Daoy (cell line): ENCODE data around the gene GCK. TPM values are rescaled to one million over a fixed set of nuclear protein-coding genes. Genes with fewer than 3 reads are reported as not detected.
A peak's percentile ranks its signal among the peaks of the same experiment; 100 is the strongest.
"Not testable (repeated sequence)": the region's sequence is repeated elsewhere in the genome, so short reads cannot be mapped to it uniquely, and the experiment has no call there.

Experiments used
- DNase-seq: peaks from one replicate; pipeline ENCODE4 v3.0.0-alpha.2; 2015; ENCODE audit warnings: low read depth
- total RNA-seq: library from RNA; depleted of rRNA; stranded (reverse); fragments of >200 nt; shearing (Covaris generic); gene quantifications from 2 replicates; pipeline ENCODE4 v1.2.3, GENCODE V29; 2014

The GCK gene
- total RNA-seq, 1 experiment from 2014 or later: 0.46 TPM

GRCh38 chr7:44142028-44142427 is 47.2 kb downstream of the GCK start:
- DNase-seq: no peak

DNA sequence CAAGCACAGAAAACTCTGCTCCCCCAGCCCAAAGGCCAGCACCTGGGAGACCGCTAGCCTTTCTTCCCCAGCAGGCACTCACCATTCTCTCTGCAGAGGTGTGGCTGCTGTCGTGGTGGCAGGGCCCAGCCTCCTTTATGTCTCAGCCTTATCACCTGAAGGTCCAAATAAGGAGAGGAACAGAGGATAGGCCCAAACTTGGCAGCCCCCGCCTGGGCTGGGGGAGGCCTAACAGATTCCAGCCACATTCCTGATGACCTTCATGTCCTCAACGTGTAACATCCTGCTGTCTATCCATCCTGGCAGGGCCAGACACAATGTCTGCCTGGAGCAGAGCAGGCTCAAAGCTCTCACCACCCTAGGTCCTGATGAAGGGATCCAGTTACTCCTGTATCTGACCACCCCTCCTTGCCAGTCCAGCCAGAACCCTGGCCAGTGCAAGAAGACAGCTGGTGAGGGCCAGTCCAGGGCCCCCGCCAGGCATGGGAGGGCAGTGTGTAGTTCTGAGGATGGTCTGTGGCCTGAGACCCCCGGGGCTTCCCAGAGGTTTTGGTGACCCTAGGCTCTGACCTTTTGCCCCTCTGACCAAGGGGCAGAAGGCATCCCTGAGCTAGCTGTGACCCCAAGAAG is 47.9 kb downstream of the GCK start, which contains the start of gene MYL7:
Gene MYL7, minus strand, starts transcription at position 112 of the 630 bp plus-strand sequence. Its CDS starts 27 bp downstream, at position 85.
- DNase-seq: no peak

- DNase-seq: no peak
Measured at GRCh38 chr7:44140341-44140740, 48.9 kb downstream of the GCK start.

GRCh38 chr7:44139311-44140010 is 49.8 kb downstream of the GCK start:
- DNase-seq: no peak

- DNase-seq: no peak
Measured at GRCh38 chr7:44138698-44139097, 50.5 kb downstream of the GCK start.

DNA sequence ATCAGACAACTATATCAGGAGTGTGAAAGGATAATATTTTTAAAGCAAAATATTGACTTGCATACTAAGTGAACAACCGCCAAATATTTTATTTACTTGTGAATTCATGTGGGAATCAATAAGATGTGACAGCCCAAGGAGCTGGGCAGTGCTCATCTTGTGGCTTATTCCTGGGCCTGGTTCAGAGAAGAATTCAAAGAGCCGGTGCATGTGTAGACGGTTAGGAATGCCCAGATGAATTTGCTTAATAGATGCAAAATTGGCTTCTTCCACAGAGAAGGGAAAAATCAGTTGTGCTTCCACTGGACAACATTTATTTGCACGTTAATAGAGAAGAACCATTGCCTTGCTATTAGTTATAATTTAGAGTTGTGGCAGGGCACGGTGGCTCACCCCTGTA is 52.5 kb downstream of the GCK start:
- DNase-seq: no peak

DNA sequence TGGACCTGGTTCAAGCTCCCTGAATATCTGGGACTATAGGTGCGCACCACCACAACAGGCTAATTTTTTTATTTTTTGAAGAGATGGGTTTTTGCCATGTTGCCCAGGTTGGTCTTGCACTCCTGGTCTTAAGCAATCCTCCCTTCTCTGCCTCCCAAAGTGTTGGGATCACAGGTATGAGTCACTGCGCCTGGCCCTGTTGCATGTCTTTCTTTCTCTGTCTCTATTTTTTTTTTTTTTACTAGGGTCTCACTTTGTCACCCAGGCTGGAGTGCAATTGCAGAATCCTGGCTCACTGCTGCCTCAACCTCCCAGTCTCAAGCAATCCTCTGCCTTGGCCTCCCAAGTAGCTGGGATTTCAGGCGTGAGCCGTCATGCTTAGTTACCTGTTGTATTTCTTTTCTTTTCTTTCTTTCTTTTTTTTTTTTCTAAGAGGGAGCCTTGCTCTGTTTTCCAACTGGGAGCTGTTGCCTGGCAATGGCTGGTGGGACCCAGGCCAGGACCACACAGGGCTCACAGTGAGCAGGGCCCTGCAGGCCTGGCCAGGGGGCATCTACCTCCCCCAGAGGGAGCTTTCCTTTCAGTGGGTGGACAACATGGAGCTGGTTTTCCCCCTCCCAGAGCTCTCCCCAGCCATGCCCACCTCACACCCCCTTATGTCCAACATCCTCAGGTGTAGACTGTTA is 54.2 kb downstream of the GCK start:
- peak; percentile 54 for DNase-seq

- DNase-seq: no peak
Measured at GRCh38 chr7:44133295-44133694, 55.9 kb downstream of the GCK start.

DNA sequence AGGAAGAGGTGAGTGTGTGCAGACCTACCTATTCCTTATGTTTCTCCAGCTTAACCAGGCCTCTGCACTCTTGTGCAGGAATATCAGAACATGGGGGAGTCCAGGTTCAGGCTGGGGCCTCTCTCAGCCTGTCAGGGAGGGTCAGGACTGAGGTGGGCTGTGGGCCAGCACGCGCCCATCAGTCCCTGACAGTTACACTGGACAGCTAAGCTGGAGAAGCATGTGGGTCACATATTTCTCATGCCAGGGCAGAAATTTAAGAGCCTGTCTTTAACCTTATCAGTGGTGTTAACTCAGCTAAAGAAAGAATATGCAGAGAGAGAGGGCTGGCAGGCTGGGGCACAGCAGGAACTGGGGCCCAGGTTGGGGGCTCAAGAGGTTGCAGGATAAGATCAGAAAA is 57.2 kb downstream of the GCK start:
- no peak for DNase-seq

GRCh38 chr7:44131173-44132029 is 57.8 kb downstream of the GCK start:
- peak; percentile 64 for DNase-seq

- no peak for DNase-seq
Measured at GRCh38 chr7:44128721-44129582, 60.3 kb downstream of the GCK start.

GRCh38 chr7:44127161-44127560 is 62.1 kb downstream of the GCK start:
- no peak for DNase-seq

DNA sequence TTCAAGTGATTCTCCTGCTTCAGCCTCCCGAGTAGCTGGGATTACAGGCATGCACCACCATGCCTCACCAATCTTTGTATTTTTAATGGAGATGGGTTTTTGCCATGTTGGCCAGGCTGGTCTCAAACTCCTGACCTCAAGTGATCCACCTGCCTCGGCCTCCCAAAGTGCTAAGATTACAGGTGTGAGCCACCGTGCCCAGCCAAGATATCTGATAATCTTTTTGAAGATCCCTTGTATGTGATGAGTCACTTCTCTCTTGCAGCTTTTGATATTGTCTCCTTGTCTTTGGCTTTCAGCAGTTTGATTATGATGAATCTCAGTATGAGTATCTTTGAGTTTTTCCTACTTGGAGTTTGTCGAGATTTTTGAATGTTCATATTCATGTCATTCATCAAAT is 62.7 kb downstream of the GCK start:
- not testable (repeated sequence) for DNase-seq

DNA sequence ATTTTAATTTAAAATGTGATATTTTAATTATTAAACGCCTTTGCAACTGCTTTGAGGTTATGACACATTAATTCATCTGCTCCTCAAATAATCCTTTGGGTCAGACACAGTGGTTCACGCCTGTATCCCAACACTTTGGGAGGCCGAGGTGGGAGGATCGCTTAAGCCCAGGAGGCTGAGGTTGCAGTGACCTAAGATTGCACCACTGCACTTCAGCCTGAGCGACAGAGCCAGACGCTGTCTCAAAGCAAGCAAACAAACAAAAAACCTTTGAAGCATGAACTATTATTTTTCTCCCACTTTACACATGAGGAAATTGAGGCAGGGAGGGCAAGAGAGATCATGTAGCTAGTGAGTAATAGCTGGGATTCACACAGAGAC is 64.4 kb downstream of the GCK start:
- DNase-seq: no peak

DNA sequence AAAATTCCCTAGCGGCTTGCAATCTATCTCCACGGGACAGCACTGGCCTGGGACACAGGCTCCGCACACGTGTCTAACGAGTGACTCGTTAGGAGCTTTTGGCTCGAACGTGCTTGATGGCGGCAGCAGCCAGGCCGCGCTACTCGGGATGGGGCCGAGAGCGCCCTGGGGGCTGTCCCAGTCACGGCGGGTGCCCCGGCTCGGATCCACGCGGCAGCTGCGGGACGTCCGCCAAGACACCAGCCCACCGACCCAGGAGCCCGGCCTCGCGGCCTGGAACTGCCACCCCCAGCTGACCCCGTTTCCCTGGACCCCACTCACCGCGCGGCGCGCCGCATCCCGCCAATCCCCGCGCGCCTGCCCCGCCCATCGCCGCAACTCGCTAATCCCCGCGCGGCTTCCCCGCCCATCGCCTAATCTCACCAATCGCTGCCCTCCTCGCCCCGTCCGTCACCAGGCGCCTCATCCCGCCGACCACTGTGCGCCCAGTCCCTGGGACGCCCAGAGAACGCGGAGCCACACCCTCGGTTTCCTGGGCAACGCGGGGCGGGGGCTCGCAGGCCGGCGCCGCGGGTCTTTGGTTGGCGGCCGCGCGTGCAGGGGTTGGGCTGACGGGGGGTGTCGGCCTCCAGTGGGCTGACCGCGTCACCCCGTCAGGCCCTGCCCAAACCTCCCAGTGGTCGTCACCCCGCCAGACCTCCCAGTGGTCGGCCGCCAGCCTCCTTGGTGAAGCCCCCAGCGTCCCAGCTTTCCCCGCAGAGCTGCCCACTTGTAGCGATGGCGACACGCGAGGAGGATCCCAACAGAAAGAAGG is 65.8 kb downstream of the GCK start, which contains the start of gene POLD2:
Gene POLD2, minus strand, starts transcription at position 359 of the 814 bp plus-strand sequence. CDS start 1,495 bp downstream, outside the sequence.
- peak; percentile 100 for DNase-seq

DNA sequence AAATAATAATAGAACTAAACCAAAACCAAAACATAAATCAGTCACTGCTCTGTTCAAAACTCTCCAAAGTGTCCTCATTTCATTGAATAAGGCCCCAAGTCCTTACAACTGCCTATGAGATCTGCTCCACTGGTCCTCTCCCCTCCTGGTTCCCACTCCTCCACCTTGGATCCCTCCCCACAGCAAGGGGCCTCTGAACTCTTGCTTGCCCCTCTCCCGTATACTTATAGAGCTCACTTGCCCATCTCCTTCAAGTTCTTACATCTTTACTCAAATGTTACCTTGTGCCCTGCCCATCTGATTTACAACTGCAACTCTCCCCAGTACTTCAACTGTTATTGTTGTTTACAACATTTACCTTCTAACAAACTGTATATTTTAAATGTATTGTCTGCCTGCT is 66.7 kb downstream of the GCK start:
- no peak for DNase-seq

DNA sequence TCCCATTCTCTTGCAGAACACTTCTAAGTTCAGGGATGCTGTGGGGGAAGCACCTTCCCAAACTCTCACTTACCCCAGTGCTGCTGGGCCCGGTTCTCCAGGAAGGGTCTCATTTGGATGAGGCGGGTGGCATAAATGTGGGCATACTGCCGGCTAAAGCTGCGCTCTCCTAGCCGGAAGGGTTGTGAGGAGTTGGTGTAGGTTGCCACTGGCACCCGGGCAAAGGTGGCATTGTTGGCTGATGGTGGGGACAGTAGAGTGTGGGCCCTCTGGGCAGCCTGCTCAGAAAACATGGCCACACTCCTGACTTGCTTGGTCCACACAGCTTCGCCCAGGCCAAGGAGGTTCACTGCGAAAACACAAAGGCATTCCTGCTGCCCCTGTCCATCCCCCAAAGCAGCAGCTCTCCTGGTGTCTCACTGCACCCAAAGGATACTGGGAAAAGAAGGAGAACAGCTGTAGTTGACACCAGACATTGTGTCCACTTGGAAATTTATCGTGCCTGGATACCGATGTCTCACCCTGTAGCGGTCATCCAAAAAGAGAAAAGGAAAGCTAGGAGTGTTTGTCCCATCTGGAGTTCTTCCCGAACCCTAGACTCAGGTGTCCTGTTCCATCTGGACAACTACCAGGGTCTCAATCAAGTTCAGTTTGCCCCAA is 67.3 kb downstream of the GCK start:
- DNase-seq: no peak

DNA sequence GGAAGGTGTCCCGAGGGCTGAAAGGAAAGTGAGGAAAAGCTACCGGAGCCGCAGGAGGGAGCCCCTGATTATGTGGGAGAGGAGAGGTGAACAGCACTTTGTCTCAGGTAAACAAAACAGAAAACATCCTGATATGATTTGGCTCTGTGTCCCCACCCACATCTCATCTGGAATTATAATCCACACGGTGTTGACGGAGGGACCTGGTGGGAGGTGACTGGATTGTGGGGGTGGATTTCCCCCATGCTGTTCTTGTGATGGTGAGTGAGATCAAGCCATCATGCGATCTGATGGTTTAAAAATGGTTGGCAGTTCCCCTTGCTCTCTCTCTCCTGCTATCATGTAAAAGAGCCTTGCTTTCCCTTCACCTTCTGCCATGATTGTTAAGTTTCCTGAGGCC is 68.8 kb downstream of the GCK start:
- no peak for DNase-seq

GRCh38 chr7:44119829-44120380 is 69.3 kb downstream of the GCK start:
- no peak for DNase-seq
